ENCODE data around the gene COCH.

COCH gene

GRCh38 chr14:30842431-30842830, 31.9 kb upstream of the COCH start:
- no peak overlapping the region for H3K4me3 ChIP-seq (replicated peaks; ENCODE audit: low read depth, low read length)
- TF ChIP-seq CTCF (IDR thresholded peaks at IDR 0.05; ENCODE audit: low read depth, low read length, missing control alignments): no peak
- no peak for DNase-seq (ENCODE audit: extremely low read depth, low read depth)

- no peak overlapping the region for H3K4me3 ChIP-seq (replicated peaks; ENCODE audit: low read depth, low read length)
- no peak for DNase-seq (ENCODE audit: extremely low read depth, low read depth)
- no peak for TF ChIP-seq CTCF (IDR thresholded peaks at IDR 0.05; ENCODE audit: low read depth, low read length, missing control alignments)
Measured at GRCh38 chr14:30848449-30849240, 25.7 kb upstream of the COCH start.

- no peak for TF ChIP-seq CTCF (IDR thresholded peaks at IDR 0.05; ENCODE audit: low read depth, low read length, missing control alignments)
- no peak overlapping the region for H3K4me3 ChIP-seq (replicated peaks; ENCODE audit: low read depth, low read length)
- no peak for DNase-seq (ENCODE audit: extremely low read depth, low read depth)
Measured at GRCh38 chr14:30849354-30849753, 25.0 kb upstream of the COCH start.

GRCh38 chr14:30849983-30850382, 24.4 kb upstream of the COCH start:
- no peak for DNase-seq (ENCODE audit: extremely low read depth, low read depth)
- H3K4me3 ChIP-seq (replicated peaks; ENCODE audit: low read depth, low read length): no peak overlapping the region
- TF ChIP-seq CTCF (IDR thresholded peaks at IDR 0.05; ENCODE audit: low read depth, low read length, missing control alignments): no peak

- no peak for DNase-seq (ENCODE audit: extremely low read depth, low read depth)
- TF ChIP-seq CTCF (IDR thresholded peaks at IDR 0.05; ENCODE audit: low read depth, low read length, missing control alignments): no peak
- no peak overlapping the region for H3K4me3 ChIP-seq (replicated peaks; ENCODE audit: low read depth, low read length)
Measured at GRCh38 chr14:30853946-30854345, 20.4 kb upstream of the COCH start.

GRCh38 chr14:30854492-30854891, 19.9 kb upstream of the COCH start:
- no peak for DNase-seq (ENCODE audit: extremely low read depth, low read depth)
- H3K4me3 ChIP-seq (replicated peaks; ENCODE audit: low read depth, low read length): no peak overlapping the region
- no peak for TF ChIP-seq CTCF (IDR thresholded peaks at IDR 0.05; ENCODE audit: low read depth, low read length, missing control alignments)

Measured in HFF-Myc (cell line).